Lung (tissue), 12 donors: ENCODE measurements around the gene DTX4. TPM values are rescaled to one million over a fixed set of nuclear protein-coding genes. Genes with fewer than 3 reads are reported as not detected.

Experiments
- ATAC-seq: fragments of 200-7000 bp; cut with Tn5 transposase; one replicate; pipeline ENCODE4 v1.9.1; 2020; ENCODE audit warnings: moderate number of reproducible peaks; ENCODE audit not compliant: insufficient read depth, low FRiP score
- DNase-seq, 3 donors: peaks; one replicate each; pipeline ENCODE4 v3.0.0-alpha.2; 2013 to 2017
- H3K27ac ChIP-seq, 2 donors: one replicate each; pipeline ENCODE4 v1.5.1; 2013; ENCODE audit warnings: mild to moderate bottlenecking in 2 of 2, moderate library complexity in 2 of 2, control low read depth in 1 of 2, inconsistent platforms in 1 of 2, low read depth in 1 of 2, low read length in 1 of 2
- H3K27me3 ChIP-seq, 3 donors: one replicate each; pipeline ENCODE4 v1.5.1; 2013; ENCODE audit warnings: low read length in 2 of 3; ENCODE audit not compliant: control insufficient read depth in 3 of 3, insufficient read depth in 3 of 3
- H3K36me3 ChIP-seq, 4 donors: one replicate each; pipeline ENCODE4 v1.5.1; 2013; ENCODE audit warnings: low read length in 4 of 4, mild to moderate bottlenecking in 1 of 4, moderate library complexity in 1 of 4; ENCODE audit not compliant: control insufficient read depth in 4 of 4, insufficient read depth in 4 of 4
- H3K4me1 ChIP-seq, 5 donors: one replicate each; pipeline ENCODE4 v1.5.1; 2013; ENCODE audit warnings: low read length in 5 of 5, mild to moderate bottlenecking in 2 of 5, moderate library complexity in 1 of 5; ENCODE audit not compliant: control insufficient read depth in 5 of 5, insufficient read depth in 5 of 5
- H3K4me3 ChIP-seq: one replicate; pipeline ENCODE4 v1.5.1; 2013; ENCODE audit warnings: mild to moderate bottlenecking, control low read depth, moderate library complexity
- H3K9ac ChIP-seq, 2 donors: one replicate each; pipeline ENCODE4 v1.5.1; 2013; ENCODE audit warnings: low read length in 2 of 2, control low read depth in 1 of 2; ENCODE audit not compliant: insufficient read depth in 1 of 2
- H3K9me3 ChIP-seq, 4 donors: one replicate each; pipeline ENCODE4 v1.5.1; 2013; ENCODE audit warnings: low read length in 3 of 4, mild to moderate bottlenecking in 1 of 4, moderate library complexity in 1 of 4; ENCODE audit not compliant: control insufficient read depth in 4 of 4, insufficient read depth in 3 of 4
- WGBS, 2 donors: extraction: QIAGEN DNeasy Blood & Tissue Kit; methylation state at CpG; one replicate each; pipeline ENCODE4 v1.1.7; 2013; 5-methylcytosine and 5-hydroxymethylcytosine counted together
- polyA plus RNA-seq, 2 donors: library from polyadenylated mRNA; stranded (reverse); fragments of 200-250 nt; gene quantifications; one replicate each; pipeline ENCODE4 v1.2.1, GENCODE V29; 2013
- total RNA-seq, 2 donors: library from RNA; depleted of rRNA in 1 of 2; stranded (reverse); fragments of >200 nt in 1 of 2; gene quantifications; one replicate each; pipeline ENCODE4 v1.2.1, GENCODE V29; 2014 to 2021
- TF ChIP-seq, protein P1 (sequence below): IDR thresholded peaks from 2 replicates; pipeline ENCODE4 v1.5.1; 2012; ENCODE audit warnings: mild to moderate bottlenecking; ENCODE audit errors: control extremely low read depth, extremely low read depth
- donor health status: control.
- donor health status: control.
- donor health status: Bipolar disorder and iron deficiency.
- donor health status: healthy.
- donor health status: DM: yes; HTN: yes; CAD: no.

Gene DTX4
- total and polyA plus RNA-seq, 4 donors = 14.7 to 51.6 (median 34.8) TPM

GRCh38 chr11:59222464-59223060 lies 50.6 kb downstream of the DTX4 start:
- TF ChIP-seq, protein P1, sequence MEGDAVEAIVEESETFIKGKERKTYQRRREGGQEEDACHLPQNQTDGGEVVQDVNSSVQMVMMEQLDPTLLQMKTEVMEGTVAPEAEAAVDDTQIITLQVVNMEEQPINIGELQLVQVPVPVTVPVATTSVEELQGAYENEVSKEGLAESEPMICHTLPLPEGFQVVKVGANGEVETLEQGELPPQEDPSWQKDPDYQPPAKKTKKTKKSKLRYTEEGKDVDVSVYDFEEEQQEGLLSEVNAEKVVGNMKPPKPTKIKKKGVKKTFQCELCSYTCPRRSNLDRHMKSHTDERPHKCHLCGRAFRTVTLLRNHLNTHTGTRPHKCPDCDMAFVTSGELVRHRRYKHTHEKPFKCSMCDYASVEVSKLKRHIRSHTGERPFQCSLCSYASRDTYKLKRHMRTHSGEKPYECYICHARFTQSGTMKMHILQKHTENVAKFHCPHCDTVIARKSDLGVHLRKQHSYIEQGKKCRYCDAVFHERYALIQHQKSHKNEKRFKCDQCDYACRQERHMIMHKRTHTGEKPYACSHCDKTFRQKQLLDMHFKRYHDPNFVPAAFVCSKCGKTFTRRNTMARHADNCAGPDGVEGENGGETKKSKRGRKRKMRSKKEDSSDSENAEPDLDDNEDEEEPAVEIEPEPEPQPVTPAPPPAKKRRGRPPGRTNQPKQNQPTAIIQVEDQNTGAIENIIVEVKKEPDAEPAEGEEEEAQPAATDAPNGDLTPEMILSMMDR = no peak
- peaks cover 0 to 4% (median 0%) of the 10 kb centered on the region in 4 donors for H3K9me3 ChIP-seq
- no peaks in the 10 kb centered on the region for H3K36me3 ChIP-seq
- peaks cover 0 to 2% (median 0%) of the 10 kb centered on the region in 3 donors for H3K27me3 ChIP-seq
- H3K9ac ChIP-seq = no peak overlapping the region
- H3K4me3 ChIP-seq = no peak overlapping the region
- DNase-seq (no peak), ATAC-seq (peak; percentile 44)
- H3K27ac ChIP-seq = no peak overlapping the region
- WGBS, 2 donors = 33 to 60% methylated on average over 2 of the region's 2 CpGs
- peaks cover 0 to 7% (median 0%) of the 10 kb centered on the region in 5 donors for H3K4me1 ChIP-seq

DNA sequence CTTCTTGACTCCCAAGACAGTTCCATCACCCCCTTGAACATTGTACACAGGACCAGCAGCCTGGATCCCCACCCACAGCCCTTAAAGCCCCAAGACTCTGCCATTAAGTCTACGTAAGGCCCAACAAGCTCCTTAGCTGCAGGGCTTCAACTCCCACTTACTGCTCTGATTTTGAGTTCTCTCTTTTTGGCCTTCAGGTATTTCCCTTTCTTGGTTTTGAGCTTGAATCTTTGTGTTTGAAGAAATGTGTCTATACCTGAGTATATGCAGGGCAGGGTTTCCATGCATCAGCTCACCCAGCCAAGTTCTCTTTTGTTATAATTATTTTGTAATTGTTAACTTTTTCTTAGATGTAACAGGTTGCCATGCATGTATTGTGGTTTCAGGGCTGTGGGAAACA lies 51.2 kb downstream of the DTX4 start:
- TF ChIP-seq, protein P1 = no peak
- no peak overlapping the region for H3K4me3 ChIP-seq
- peak overlapping the region; percentile 4 to 50 for H3K27ac ChIP-seq
- no peak for DNase-seq
- H3K36me3 ChIP-seq = no peaks in the 10 kb centered on the region
- peaks cover 0 to 7% (median 0%) of the 10 kb centered on the region in 5 donors for H3K4me1 ChIP-seq
- peaks cover 0 to 4% (median 0%) of the 10 kb centered on the region in 4 donors for H3K9me3 ChIP-seq
- H3K9ac ChIP-seq = no peak overlapping the region
- 92 to 95% methylated on average over 1 of the region's 1 CpG for WGBS, 2 donors
- ATAC-seq = no peak
- peaks cover 0 to 2% (median 0%) of the 10 kb centered on the region in 3 donors for H3K27me3 ChIP-seq

DNA sequence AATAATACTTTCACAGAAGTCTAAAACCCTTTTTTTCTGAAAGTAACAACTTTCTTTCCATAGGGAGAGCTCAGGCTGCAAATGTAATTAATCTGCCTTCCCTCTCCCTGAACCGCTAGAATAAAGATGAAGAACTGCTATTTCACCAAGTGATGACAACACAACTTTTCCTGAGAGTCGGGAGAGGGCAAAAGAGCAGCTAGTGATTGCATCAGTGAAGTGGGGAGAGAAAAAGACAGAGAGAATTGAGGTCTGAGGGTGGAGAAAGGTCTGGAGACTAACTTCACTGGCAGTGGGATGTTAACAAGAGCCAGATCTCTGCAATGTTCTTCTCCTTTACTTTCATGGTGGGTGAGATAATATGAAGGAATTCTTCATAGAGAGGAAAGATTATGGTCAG lies 51.7 kb downstream of the DTX4 start:
- no peak overlapping the region for H3K9ac ChIP-seq
- DNase-seq (no peak), ATAC-seq (no peak)
- no peak overlapping the region for H3K4me3 ChIP-seq
- H3K27me3 ChIP-seq = peaks cover 0 to 2% (median 0%) of the 10 kb centered on the region in 3 donors
- H3K36me3 ChIP-seq = no peaks in the 10 kb centered on the region
- WGBS, 2 donors = 21 to 50% methylated on average over 2 of the region's 2 CpGs
- peak overlapping the region; percentile 56 to 69 for H3K27ac ChIP-seq
- peaks cover 0 to 4% (median 0%) of the 10 kb centered on the region in 4 donors for H3K9me3 ChIP-seq
- peaks cover 0 to 7% (median 0%) of the 10 kb centered on the region in 5 donors for H3K4me1 ChIP-seq
- TF ChIP-seq, protein P1 = no peak
